Retinal pigment epithelial cell (primary cell): ENCODE data around the gene USP34.

Source experiments
- DNase-seq: peaks from one replicate; pipeline ENCODE4 v3.0.0-alpha.2; 2010; ENCODE audit warnings: low read depth
- H3K4me3 ChIP-seq: 2 replicates; pipeline ENCODE4 v1.5.1; 2011; ENCODE audit warnings: mild to moderate bottlenecking, low read length, control low read depth, moderate library complexity
- TF ChIP-seq, protein P1 (sequence below): conservative IDR thresholded peaks from 2 replicates; pipeline ENCODE4 v1.5.1; 2011; ENCODE audit warnings: low read depth, low read length, control low read depth, inconsistent platforms

The USP34 gene

DNA sequence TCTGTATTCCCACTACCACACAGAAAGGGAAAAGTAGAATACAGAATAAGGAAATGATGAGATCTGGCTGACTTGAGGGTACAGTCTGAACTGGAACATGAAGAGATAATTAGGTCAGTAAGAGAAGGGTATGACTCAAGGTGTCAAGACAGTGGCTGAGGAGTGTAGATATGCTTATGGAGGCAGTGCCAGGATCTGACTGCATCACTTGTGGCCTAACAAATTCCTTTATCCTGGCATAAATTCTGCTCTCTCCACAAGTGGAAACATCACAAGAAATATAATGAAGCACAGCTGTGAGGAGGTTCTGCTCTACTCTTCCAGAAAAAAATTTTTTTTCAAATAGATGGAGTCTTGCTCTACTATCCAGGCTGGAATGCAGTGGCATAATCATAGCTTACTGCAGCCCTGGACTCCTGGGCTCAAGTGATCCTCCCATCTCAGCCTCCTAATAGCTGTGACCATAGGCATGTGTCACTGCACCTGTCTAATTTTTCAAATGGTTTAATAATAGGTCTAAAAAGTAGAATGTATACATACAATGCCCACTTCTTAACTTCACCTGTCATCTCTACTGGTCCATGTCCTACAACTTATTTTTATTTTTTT, 223.6 kb downstream of the USP34 start:
- H3K4me3 ChIP-seq, result no peak overlapping the region
- TF ChIP-seq, protein P1, sequence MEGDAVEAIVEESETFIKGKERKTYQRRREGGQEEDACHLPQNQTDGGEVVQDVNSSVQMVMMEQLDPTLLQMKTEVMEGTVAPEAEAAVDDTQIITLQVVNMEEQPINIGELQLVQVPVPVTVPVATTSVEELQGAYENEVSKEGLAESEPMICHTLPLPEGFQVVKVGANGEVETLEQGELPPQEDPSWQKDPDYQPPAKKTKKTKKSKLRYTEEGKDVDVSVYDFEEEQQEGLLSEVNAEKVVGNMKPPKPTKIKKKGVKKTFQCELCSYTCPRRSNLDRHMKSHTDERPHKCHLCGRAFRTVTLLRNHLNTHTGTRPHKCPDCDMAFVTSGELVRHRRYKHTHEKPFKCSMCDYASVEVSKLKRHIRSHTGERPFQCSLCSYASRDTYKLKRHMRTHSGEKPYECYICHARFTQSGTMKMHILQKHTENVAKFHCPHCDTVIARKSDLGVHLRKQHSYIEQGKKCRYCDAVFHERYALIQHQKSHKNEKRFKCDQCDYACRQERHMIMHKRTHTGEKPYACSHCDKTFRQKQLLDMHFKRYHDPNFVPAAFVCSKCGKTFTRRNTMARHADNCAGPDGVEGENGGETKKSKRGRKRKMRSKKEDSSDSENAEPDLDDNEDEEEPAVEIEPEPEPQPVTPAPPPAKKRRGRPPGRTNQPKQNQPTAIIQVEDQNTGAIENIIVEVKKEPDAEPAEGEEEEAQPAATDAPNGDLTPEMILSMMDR, result no peak
- no peak for DNase-seq

DNA sequence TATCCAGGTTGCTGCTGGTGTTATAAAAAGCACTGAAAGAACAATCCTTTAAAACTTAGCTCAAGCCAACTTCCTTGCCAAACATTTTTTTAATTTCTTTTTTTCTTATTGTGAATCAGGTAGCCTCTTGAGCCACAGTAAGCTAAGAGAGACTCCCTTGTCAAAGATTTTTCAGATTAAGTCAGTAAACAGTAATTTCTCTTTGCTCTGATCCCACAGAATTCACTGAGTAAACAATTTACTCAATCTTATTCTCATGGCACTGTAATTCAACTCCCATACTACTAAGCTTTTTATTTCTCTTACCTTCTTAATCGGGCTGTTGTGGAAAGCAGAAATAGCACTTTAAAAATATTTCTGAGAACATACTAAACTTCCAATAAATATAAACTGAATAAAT, 226.2 kb downstream of the USP34 start:
- TF ChIP-seq, protein P1, result no peak
- DNase-seq, result no peak
- H3K4me3 ChIP-seq, result no peak overlapping the region

GRCh38 chr2:61241266-61241665, 229.6 kb downstream of the USP34 start:
- no peak overlapping the region for H3K4me3 ChIP-seq
- DNase-seq, result no peak
- TF ChIP-seq, protein P1, result no peak

DNA sequence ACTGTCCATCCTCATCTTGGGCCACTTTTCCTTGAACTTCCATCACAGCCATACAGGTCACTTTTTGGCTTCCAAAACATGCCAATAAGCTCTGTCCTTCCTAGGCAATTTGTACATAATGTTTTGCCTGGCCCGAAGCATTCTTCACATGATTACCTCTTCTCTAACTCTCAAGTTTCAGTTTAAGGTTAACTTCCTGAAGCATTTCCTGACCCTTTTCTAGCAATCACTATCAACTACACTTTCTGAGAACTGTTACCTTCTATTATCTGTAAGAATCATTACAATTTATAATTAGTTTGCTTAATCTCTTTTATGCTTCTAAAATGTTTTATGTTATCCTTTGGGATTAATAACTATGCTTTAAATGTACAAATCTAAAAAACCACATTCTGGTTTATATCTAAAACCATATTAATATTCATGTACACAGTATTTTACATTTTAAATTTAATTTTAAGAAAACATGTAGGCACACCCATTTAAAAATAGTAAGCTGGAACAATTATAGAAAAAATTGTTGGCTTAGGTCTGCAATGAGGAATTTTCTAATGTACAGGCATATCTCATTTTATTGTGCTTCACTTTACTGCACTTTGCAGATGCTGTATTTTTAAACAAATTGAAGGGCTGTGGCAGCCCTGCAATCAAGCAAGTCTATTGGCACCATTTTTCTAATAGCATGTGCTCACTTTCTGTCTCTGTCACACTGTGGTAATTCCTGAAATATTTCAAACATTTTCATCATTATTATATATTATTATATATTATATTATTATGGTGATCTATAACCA, 232.5 kb downstream of the USP34 start:
- TF ChIP-seq, protein P1, result no peak
- DNase-seq, result no peak
- no peak overlapping the region for H3K4me3 ChIP-seq

DNA sequence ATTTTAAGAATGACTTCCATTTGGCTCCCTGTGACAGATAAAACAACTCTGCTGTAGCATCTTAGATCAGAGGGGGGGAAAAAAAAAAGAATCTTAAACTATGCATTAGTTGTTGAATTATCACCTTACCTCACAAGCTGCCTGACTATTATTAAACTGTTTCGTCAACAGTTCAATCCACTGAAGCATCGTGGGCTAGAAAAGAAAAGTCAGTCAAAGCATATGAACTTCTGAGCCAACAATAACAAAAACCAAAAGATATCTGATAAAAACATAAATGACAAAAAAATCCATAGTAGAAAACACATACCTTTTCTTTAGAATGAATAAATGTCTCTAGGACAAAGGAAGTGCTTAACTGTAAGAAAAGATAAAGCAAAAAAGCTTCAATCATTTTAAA, 235.2 kb downstream of the USP34 start:
- TF ChIP-seq, protein P1, result no peak
- no peak for DNase-seq

DNA sequence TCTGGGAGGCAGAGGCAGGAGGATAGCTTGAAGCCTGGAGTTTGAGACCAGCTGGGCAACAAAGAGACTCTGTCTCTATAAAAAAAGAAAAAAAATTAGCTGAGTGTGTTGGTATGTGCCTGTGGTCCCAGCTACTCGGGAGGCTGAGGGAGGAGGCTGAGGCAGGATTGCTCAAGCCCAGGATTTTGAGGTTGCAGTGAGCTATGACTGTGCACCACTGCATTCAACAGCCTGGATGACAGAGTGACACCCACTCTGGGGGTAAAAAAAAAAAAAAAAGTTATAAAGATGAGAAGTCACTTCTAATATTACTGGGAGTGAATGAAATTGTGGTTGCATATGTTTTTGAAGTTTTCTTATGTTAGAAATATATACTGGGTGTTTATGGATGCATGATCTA, 237.3 kb downstream of the USP34 start:
- H3K4me3 ChIP-seq, result no peak overlapping the region
- DNase-seq, result no peak
- TF ChIP-seq, protein P1, result no peak

More for the DNA sequence above, 235.2 kb downstream of the USP34 start:
- no peak overlapping the region for H3K4me3 ChIP-seq

GRCh38 chr2:61229936-61230335, 241.0 kb downstream of the USP34 start:
- TF ChIP-seq, protein P1, result no peak

More at GRCh38 chr2:61229936-61230335, 241.0 kb downstream of the USP34 start:
- no peak overlapping the region for H3K4me3 ChIP-seq
- DNase-seq, result no peak
